DND-41 (cell line): ENCODE data around the gene ANGEL2.

Experiments
- EZH2 ChIP-seq: IDR thresholded peaks from 3 replicates; pipeline ENCODE4 v1.6.1; 2012; ENCODE audit warnings: borderline replicate concordance, low read depth, mild to moderate bottlenecking, moderate library complexity, low read length, inconsistent platforms; ENCODE audit not compliant: severe bottlenecking
- TF ChIP-seq, protein P1 (sequence below): IDR thresholded peaks from 2 replicates; pipeline ENCODE4 v1.5.1; 2012; ENCODE audit warnings: borderline replicate concordance, low read length, moderate library complexity, mild to moderate bottlenecking; ENCODE audit not compliant: poor library complexity, severe bottlenecking; ENCODE audit errors: extremely low read depth

DNA sequence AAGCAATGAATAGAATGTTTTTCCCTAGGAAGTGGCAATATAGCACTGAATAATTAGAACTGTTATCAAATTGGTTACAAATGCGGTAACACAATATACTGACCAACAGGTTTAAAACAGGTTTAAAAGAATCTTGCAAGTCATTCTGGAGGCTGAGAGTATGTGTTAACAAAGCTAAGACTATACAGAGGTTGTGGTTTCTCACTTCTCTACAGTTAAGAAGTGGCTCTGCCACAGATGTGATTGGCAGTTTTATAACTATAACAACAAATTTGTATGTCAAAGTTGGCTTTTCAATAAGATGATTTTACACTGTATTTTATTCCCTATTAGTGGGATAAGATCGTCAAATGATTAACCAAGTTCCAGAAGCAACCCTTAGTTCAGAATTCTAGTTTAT is 7.1 kb downstream of the ANGEL2 start:
- TF ChIP-seq, protein P1, sequence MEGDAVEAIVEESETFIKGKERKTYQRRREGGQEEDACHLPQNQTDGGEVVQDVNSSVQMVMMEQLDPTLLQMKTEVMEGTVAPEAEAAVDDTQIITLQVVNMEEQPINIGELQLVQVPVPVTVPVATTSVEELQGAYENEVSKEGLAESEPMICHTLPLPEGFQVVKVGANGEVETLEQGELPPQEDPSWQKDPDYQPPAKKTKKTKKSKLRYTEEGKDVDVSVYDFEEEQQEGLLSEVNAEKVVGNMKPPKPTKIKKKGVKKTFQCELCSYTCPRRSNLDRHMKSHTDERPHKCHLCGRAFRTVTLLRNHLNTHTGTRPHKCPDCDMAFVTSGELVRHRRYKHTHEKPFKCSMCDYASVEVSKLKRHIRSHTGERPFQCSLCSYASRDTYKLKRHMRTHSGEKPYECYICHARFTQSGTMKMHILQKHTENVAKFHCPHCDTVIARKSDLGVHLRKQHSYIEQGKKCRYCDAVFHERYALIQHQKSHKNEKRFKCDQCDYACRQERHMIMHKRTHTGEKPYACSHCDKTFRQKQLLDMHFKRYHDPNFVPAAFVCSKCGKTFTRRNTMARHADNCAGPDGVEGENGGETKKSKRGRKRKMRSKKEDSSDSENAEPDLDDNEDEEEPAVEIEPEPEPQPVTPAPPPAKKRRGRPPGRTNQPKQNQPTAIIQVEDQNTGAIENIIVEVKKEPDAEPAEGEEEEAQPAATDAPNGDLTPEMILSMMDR: no peak
- no peak for TF ChIP-seq EZH2
